GM19193 (cell line): ENCODE measurements around the gene ITGAE.

Experiments used
- POLR2A ChIP-seq: IDR thresholded peaks from 4 replicates; pipeline ENCODE4 v1.6.1; 2011; ENCODE audit not compliant: insufficient read depth, insufficient read length; ENCODE audit errors: extremely low read depth

The ITGAE gene

DNA sequence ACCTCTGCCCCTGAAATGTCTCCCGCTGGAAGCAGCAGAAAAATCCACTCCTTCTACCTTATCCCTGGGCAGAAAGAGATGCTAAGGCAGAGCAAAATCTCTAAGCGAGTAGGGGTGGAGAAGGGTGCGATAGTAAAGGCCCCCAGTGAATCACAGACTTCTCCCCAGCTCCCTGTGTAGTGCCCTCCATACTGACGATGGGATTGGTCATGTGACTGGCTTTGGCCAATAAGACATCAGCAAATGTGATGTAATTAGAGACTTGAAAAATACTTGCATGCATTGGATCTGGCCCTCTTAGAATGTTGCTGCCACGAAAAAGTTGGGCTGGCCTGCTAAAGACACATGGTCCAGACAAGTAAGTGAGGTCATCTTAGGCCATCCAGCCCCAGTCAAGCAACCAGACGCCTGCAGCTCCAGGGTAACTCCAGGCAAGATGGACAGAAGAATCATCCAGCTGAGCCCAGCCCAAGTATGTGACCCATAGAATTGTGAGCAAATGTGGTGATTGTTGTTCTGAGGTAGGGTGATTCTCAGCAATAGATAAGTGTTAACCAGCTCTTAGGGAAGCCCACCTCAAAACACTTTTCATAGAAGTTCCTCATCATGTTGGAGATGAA, 41.3 kb downstream of the ITGAE start:
- TF ChIP-seq POLR2A = no peak

GRCh38 chr17:3755335-3756030, 45.5 kb downstream of the ITGAE start:
- no peak for TF ChIP-seq POLR2A

DNA sequence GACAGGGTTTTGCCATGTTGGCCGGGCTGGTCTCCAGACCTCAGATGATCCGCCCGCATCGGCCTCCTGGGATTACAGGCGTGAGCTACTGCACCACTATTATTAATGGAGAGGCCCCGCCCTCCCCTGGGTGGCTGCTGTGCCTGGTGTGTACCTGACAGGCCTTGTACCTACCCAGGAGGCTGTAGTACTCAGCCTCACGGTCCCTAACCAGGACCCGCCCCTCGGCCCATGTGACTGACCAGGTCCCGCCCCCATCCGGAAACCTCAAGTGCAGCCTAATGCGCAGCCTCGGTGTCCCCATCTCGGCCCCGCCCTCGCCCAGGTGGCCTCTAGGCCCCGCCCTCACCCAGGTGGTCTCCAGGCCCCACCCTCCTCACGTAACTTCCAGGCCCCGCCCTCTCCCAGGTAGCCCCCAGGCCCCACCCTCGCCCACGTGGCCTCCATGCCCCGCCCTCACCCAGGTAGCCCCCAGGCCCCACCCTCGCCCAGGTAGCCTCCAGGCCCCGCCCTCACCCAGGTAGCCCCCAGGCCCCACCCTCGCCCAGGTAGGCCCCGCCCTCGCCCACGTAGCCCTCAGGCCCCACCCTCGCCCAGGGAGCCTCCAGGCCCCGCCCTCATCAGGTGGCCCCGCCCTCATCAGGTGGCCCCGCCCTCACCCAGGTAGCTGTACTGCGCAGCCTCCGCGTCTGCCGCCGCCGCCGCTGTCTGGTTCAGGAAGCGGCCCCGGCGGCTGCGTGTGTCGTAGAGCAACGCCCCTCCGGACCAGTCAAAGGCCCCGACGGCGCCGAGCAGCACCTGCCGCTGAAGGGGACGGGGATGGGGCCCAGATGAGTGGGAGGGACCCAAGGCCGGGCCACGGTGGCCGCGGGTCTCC, 46.3 kb downstream of the ITGAE start:
- TF ChIP-seq POLR2A = no peak

DNA sequence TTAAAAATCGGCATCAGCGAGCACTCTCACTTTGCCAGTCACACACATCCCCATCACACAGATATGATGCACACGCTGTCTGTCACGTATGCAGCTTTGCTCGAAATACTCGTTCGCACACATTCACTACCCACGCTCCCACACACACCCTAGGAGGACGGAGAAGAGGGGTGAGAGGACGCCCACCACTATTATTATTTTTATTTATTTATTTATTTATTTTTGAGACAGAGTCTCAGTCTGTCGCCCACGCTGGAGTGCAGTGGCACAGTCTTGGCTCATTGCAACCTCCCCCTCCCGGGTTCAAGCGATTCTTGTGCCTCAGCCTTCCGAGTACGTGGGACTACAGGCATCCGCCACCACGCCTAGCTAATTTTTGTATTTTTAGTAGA, 46.9 kb downstream of the ITGAE start:
- TF ChIP-seq POLR2A = no peak

- TF ChIP-seq POLR2A = no peak
Measured at GRCh38 chr17:3753624-3754023, 47.4 kb downstream of the ITGAE start.

DNA sequence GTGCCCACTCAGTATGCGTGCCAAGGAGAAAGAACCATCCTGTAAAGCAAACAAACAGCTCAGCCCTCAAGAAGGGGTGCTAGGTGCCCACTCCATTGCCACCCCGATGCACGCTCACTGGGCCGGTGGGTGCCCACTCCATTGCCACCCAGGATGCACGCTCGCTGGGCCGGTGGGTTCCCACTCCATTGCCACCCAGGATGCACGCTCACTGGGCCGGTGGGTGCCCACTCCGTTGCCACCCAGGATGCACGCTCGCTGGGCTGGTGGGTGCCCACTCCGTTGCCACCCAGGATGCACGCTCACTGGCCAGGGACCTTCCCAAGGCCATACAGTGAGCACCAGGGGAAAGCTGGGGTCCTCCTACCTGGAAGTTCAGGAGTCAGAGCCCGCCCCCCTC, 49.2 kb downstream of the ITGAE start:
- TF ChIP-seq POLR2A = no peak

- no peak for TF ChIP-seq POLR2A
Measured at GRCh38 chr17:3750926-3751325, 50.1 kb downstream of the ITGAE start.

- TF ChIP-seq POLR2A = no peak
Measured at GRCh38 chr17:3750296-3750695, 50.7 kb downstream of the ITGAE start.

DNA sequence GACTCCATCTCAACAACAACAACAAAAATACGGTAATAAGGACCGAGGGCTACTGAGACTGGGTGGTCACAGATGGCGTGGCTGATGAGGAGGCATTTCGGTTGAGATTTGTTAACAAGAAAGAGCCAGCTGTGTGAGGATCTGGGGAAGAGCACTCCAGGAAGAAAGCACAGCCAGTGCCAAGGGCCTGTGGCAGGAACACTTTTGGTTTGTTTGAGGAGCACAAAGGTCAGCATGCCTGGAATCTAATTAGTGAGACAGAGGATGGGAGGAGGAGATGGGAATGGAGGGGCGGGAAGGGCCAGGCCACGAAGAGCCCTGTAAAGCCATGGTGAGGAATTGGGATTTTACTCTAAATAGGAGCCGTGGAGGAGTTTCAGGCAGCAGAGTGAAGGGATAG, 52.4 kb downstream of the ITGAE start:
- TF ChIP-seq POLR2A = no peak

- TF ChIP-seq POLR2A = no peak
Measured at GRCh38 chr17:3747805-3748204, 53.2 kb downstream of the ITGAE start.

DNA sequence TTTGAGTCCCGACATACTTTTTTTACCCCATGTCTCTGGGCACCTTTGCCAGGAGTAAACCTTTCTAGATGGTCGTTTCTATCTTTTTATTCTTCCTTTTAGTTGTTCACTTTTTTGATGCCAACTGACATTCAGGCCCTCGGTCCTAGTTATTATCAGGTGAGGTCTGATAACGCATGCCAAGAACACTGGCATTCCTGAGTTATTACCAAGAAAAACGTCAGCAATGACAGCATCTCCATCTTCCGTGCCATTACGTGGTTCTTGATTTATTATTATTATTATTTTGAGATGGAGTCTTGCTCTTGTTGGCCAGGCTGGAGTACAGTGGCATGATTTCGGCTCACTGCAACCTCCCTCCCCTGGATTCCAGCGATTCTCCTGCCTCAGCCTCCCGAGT, 55.9 kb downstream of the ITGAE start:
- TF ChIP-seq POLR2A = no peak

DNA sequence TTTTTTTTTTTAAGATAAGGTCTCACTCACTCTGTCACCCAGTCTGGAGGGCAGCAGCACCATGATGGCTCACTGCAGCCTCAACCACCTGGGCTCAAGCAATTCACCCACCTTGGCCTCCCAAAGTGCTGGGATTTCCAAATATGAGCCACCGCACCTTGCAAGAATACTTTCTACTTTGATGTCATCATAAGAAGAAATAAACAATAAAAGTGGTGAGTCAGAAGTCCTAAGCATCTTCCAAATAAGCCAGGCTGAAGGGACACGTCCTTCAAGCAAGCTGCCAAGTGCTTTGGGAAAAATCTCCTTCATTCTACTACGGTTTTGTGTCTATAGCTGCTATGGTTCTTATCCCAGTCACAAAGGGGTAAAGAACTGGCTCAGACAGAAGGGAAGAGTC, 57.0 kb downstream of the ITGAE start:
- no peak for TF ChIP-seq POLR2A

GRCh38 chr17:3740611-3741073, 60.3 kb downstream of the ITGAE start:
- no peak for TF ChIP-seq POLR2A

- TF ChIP-seq POLR2A = no peak
Measured at GRCh38 chr17:3739422-3740124, 61.4 kb downstream of the ITGAE start.
